B cell (primary cell): ENCODE data around the gene PIGT. TPM values are rescaled to one million over a fixed set of nuclear protein-coding genes. Genes with fewer than 3 reads are reported as not detected.

ENCODE experiments used
- ATAC-seq: fragments of 200-7000 bp; cut with Tn5 transposase; one replicate; pipeline ENCODE4 v1.10.0; 2021; ENCODE audit warnings: low read depth, mild to moderate bottlenecking, moderate number of reproducible peaks, moderate library complexity
- CTCF ChIA-PET: fragments of 350-600 bp; sonication (Branson Sonifier 250); formaldehyde crosslinking; loops from one replicate; lab custom pipeline; 2021; ENCODE audit warnings: antibody characterized with exemption, inconsistent platforms; lab: Charles Lee
- POLR2A ChIA-PET: fragments of 350-600 bp; sonication (Branson Sonifier 250); formaldehyde crosslinking; loops from one replicate; lab custom pipeline; 2021; ENCODE audit warnings: antibody characterized with exemption; lab: Charles Lee
- DNase-seq: peaks from one replicate; pipeline ENCODE4 v3.0.0; 2013
- H2AFZ ChIP-seq: 2 replicates; pipeline ENCODE4 v1.6.1; 2012; ENCODE audit warnings: mild to moderate bottlenecking, low read depth, low read length; ENCODE audit not compliant: insufficient read depth, poor library complexity, severe bottlenecking
- H3K27ac ChIP-seq, 2 donors: 1 replicate in 1 of 2; 2 replicates in 1 of 2; pipeline ENCODE4 v1.5.1; 2012 to 2013; ENCODE audit warnings: low read length in 2 of 2, mild to moderate bottlenecking in 2 of 2, moderate library complexity in 1 of 2
- H3K27me3 ChIP-seq, 4 experiments: fragments of 200-600 bp in 1 of 4; sonication (generic) in 1 of 4; replicated peaks in 1 of 4; 1 replicate in 2 of 4; 2 replicates in 2 of 4; pipeline versions ENCODE4 v1.6.1 to v1.7.0; 2013 to 2016; ENCODE audit warnings: low read length in 3 of 4, mild to moderate bottlenecking in 2 of 4, mixed read lengths in 1 of 4, moderate library complexity in 1 of 4; ENCODE audit not compliant: insufficient read depth in 4 of 4, control insufficient read depth in 3 of 4; ENCODE audit errors: control extremely low read depth in 1 of 4
- H3K36me3 ChIP-seq, 2 experiments: replicated peaks in 1 of 2; 1 replicate in 1 of 2; 2 replicates in 1 of 2; pipeline versions ENCODE4 v1.6.1 to v1.7.1; 2013; ENCODE audit warnings: low read length in 1 of 2; ENCODE audit not compliant: insufficient read depth in 2 of 2, control insufficient read depth in 1 of 2; ENCODE audit errors: control extremely low read depth in 1 of 2, extremely low read depth in 1 of 2
- H3K4me1 ChIP-seq, 2 donors: fragments of 200-600 bp in 1 of 2; sonication (generic) in 1 of 2; 1 replicate in 1 of 2; 2 replicates in 1 of 2; pipeline versions ENCODE4 v1.5.1 to v1.6.1; 2013 to 2017; ENCODE audit warnings: low read length in 2 of 2; ENCODE audit not compliant: control insufficient read depth in 2 of 2, insufficient read depth in 2 of 2
- H3K4me2 ChIP-seq: replicated peaks from 2 replicates; pipeline ENCODE3; 2012; ENCODE audit warnings: mild to moderate bottlenecking, low read depth, low read length; ENCODE audit not compliant: poor library complexity, severe bottlenecking
- H3K4me3 ChIP-seq, 5 experiments: fragments of 200-600 bp in 1 of 5; sonication (generic) in 1 of 5; 1 replicate in 3 of 5; 2 replicates in 2 of 5; pipeline versions ENCODE4 v1.5.1 to v1.7.0; 2011 to 2016; ENCODE audit warnings: low read length in 4 of 5, mild to moderate bottlenecking in 4 of 5, low read depth in 2 of 5, control low read depth in 1 of 5, moderate library complexity in 1 of 5; ENCODE audit not compliant: insufficient read depth in 1 of 5; ENCODE audit errors: control extremely low read depth in 1 of 5, extremely low read depth in 1 of 5
- H3K79me2 ChIP-seq: fragments of 200-600 bp; sonication (generic); one replicate; pipeline ENCODE4 v1.6.0; 2016; ENCODE audit warnings: low read length; ENCODE audit not compliant: control insufficient read depth, insufficient read depth
- H3K9ac ChIP-seq: fragments of 200-600 bp; sonication (generic); 2 replicates; pipeline ENCODE4 v1.6.1; 2017; ENCODE audit warnings: mild to moderate bottlenecking, low read length, moderate library complexity
- H3K9me3 ChIP-seq, 3 donors: one replicate each; pipeline versions ENCODE4 v1.6.1 to v1.7.1; 2013; ENCODE audit warnings: low read length in 2 of 3; ENCODE audit not compliant: control insufficient read depth in 2 of 3, insufficient read depth in 1 of 3; ENCODE audit errors: control extremely low read depth in 1 of 3
- H4K20me1 ChIP-seq: 2 replicates; pipeline ENCODE4 v1.6.0; 2012; ENCODE audit warnings: mild to moderate bottlenecking, low read length; ENCODE audit not compliant: insufficient read depth, control insufficient read depth, poor library complexity, severe bottlenecking
- H3K27ac Mint-ChIP-seq: one replicate; pipeline ENCODE4 v1.8.0; 2021; ENCODE audit warnings: mixed read lengths
- H3K27me3 Mint-ChIP-seq: one replicate; pipeline ENCODE4 v1.8.0; 2021; ENCODE audit warnings: mixed read lengths
- H3K4me1 Mint-ChIP-seq: one replicate; pipeline ENCODE4 v1.8.0; 2021; ENCODE audit warnings: mixed read lengths
- H3K4me3 Mint-ChIP-seq: one replicate; pipeline ENCODE4 v1.8.0; 2021; ENCODE audit warnings: mixed read lengths
- H3K9me3 Mint-ChIP-seq: one replicate; pipeline ENCODE4 v1.8.0; 2022; ENCODE audit warnings: mixed read lengths; ENCODE audit not compliant: insufficient read depth
- EZH2 ChIP-seq: IDR thresholded peaks from 2 replicates; pipeline ENCODE4 v1.6.1; 2012; ENCODE audit warnings: borderline replicate concordance, low read depth, mild to moderate bottlenecking, moderate library complexity, low read length; ENCODE audit not compliant: insufficient read depth, poor library complexity, severe bottlenecking
- WGBS: methylation state at CpG from one replicate; pipeline ENCODE4 v1.1.5; 2013; ENCODE audit warnings: missing lambda C conversion rate; ENCODE audit not compliant: insufficient coverage; 5-methylcytosine and 5-hydroxymethylcytosine counted together
- intact Hi-C: fragments of 100-400 bp; cut with micrococcal nuclease; formaldehyde crosslinking; loops from one replicate; pipeline ENCODE4 v1.10.0; 2022
- polyA plus RNA-seq: library from polyadenylated mRNA; depleted of rRNA; stranded (reverse); fragments of >200 nt; gene quantifications from 2 replicates; pipeline ENCODE4 v1.2.3, GENCODE V29; 2012
- total RNA-seq, 2 donors: library from RNA; stranded (reverse); fragments of 120-200 nt in 1 of 2; gene quantifications; 1 replicate in 1 of 2; 2 replicates in 1 of 2; pipeline versions ENCODE4 v1.2.3 to v1.2.4, GENCODE V29; 2013 to 2022
- TF ChIP-seq, protein P1 (sequence below): fragments of 200-600 bp; IDR thresholded peaks from one replicate; pipeline ENCODE4 v1.8.0; 2022; ENCODE audit warnings: antibody characterized with exemption, mild to moderate bottlenecking

The PIGT gene
- total and polyA plus RNA-seq, 2 donors (not counting 1 experiment from before 2014, with no cell fraction given): 51.6 to 106 TPM

DNA sequence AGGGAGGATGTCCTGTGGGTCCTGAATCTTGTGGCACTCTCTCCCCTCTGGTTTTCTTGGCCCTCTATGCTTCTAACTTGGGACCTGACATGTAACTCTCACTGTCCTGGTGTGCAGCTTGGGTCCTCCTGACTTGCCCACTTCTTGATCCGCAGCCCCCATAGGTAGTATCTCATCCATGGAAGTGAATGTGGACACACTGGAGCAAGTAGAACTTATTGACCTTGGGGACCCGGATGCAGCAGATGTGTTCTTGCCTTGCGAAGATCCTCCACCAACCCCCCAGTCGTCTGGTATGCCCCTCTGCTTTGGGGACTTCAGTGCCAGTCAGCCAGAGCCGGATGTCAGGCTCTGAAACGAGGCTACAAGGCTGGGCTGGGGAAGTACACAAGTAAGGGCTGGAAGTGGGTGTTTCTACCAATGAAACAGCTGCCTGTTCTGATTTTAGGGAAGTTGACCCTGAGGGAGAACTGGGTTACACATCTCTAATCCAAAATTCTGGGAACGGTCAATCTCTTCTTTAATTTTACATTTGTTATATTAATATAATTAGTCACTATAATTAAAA, 7.2 kb upstream of the PIGT start:
- WGBS: 33% methylated on average over 3 of the region's 7 CpGs
- no peak overlapping the region for H2AFZ ChIP-seq
- no peaks in the 10 kb centered on the region for H4K20me1 ChIP-seq
- Mint-ChIP-seq H3K9me3 (no peaks in the 10 kb centered on the region), H3K27ac (peak overlapping the region; percentile 50), H3K4me1 (peaks cover 30% of the 10 kb centered on the region), H3K27me3 (peaks cover 6% of the 10 kb centered on the region), H3K4me3 (peak overlapping the region; percentile 27)
- intact Hi-C loops: no loop called here
- TF ChIP-seq EZH2: no peak
- TF ChIP-seq, protein P1, sequence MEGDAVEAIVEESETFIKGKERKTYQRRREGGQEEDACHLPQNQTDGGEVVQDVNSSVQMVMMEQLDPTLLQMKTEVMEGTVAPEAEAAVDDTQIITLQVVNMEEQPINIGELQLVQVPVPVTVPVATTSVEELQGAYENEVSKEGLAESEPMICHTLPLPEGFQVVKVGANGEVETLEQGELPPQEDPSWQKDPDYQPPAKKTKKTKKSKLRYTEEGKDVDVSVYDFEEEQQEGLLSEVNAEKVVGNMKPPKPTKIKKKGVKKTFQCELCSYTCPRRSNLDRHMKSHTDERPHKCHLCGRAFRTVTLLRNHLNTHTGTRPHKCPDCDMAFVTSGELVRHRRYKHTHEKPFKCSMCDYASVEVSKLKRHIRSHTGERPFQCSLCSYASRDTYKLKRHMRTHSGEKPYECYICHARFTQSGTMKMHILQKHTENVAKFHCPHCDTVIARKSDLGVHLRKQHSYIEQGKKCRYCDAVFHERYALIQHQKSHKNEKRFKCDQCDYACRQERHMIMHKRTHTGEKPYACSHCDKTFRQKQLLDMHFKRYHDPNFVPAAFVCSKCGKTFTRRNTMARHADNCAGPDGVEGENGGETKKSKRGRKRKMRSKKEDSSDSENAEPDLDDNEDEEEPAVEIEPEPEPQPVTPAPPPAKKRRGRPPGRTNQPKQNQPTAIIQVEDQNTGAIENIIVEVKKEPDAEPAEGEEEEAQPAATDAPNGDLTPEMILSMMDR: no peak
- peak overlapping the region; percentile 13 for H3K4me2 ChIP-seq
- CTCF ChIA-PET: interaction anchor here (0.7 to 5.1 kb wide), 3 partner anchors 28 to 40 kb away, joined by 3 to 22 read pairs (median 12); no protein-coding TSS in a partner anchor
- ATAC-seq (peak; percentile 29), DNase-seq (peak; percentile 70)
- H3K4me3 ChIP-seq: no peak overlapping the region
- no peaks in the 10 kb centered on the region for H3K36me3 ChIP-seq
- peaks cover 17 to 33% of the 10 kb centered on the region in 2 donors for H3K4me1 ChIP-seq
- H3K9me3 ChIP-seq: no peaks in the 10 kb centered on the region
- H3K27ac ChIP-seq: peak overlapping the region in 1 of 2 donors; percentile 35
- H3K79me2 ChIP-seq: no peaks in the 10 kb centered on the region
- no peak overlapping the region for H3K9ac ChIP-seq
- POLR2A ChIA-PET: no interaction called here
- H3K27me3 ChIP-seq: no peaks in the 10 kb centered on the region

DNA sequence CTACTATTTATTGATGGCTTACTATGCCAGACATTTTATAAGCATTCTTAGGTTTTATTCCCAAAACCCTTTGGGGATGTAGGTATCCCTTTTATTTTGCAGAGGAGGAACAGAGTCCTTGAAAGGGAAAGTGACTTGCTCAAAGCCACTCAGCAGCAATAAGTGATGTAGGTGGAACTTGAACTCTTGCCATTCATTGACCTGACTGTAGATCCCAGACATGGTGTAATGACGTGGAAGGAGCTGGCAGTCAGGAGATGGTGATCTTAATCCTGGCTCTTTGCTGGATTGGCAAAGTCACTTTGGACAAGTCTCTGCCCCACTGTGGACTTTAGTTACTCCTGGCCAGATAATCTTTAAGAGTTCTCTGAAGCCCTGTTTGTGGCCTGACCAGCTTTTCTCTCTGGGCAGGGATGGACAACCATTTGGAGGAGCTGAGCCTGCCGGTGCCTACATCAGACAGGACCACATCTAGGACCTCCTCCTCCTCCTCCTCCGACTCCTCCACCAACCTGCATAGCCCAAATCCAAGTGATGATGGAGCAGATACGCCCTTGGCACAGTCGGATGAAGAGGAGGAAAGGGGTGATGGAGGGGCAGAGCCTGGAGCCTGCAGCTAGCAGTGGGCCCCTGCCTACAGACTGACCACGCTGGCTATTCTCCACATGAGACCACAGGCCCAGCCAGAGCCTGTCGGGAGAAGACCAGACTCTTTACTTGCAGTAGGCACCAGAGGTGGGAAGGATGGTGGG, 6.2 kb upstream of the PIGT start:
- Histone ChIP-seq H3K9me3 (no peaks in the 10 kb centered on the region), H3K4me2 (no peak overlapping the region), H3K4me3 (no peak overlapping the region), H3K4me1 (peaks cover 17 to 33% of the 10 kb centered on the region in 2 donors), H2AFZ (no peak overlapping the region), H3K36me3 (no peaks in the 10 kb centered on the region), H3K27me3 (no peaks in the 10 kb centered on the region), H4K20me1 (no peaks in the 10 kb centered on the region), H3K9ac (no peak overlapping the region), H3K79me2 (peaks cover 4% of the 10 kb centered on the region), H3K27ac (no peak overlapping the region)
- intact Hi-C loops: no loop called here
- H3K4me1 Mint-ChIP-seq: peaks cover 30% of the 10 kb centered on the region
- ChIA-PET CTCF (interaction anchor here (4.4 kb wide), 1 partner anchor 36 kb away, joined by 12 read pairs; no protein-coding TSS in a partner anchor), POLR2A (no interaction called here)
- DNase-seq: no peak
- no peaks in the 10 kb centered on the region for H3K9me3 Mint-ChIP-seq
- no peak overlapping the region for H3K4me3 Mint-ChIP-seq
- H3K27ac Mint-ChIP-seq: no peak overlapping the region
- ATAC-seq: no peak
- whole genome bisulfite sequencing: 100% methylated on average over 4 of the region's 7 CpGs
- peaks cover 2% of the 10 kb centered on the region for H3K27me3 Mint-ChIP-seq
- no peak for TF ChIP-seq EZH2
- TF ChIP-seq, protein P1: no peak
